T1000 (cell line): Measurements from ENCODE around the gene ENTR1.
"Not testable (repeated sequence)": the region's sequence is repeated elsewhere in the genome, so short reads cannot be mapped to it uniquely, and the experiment has no call there.

Experiments used
- DNase-seq: peaks from one replicate; lab custom pipeline; 2025; ENCODE audit warnings: mixed read lengths; lab: John Stamatoyannopoulos, UW

The ENTR1 gene

DNA sequence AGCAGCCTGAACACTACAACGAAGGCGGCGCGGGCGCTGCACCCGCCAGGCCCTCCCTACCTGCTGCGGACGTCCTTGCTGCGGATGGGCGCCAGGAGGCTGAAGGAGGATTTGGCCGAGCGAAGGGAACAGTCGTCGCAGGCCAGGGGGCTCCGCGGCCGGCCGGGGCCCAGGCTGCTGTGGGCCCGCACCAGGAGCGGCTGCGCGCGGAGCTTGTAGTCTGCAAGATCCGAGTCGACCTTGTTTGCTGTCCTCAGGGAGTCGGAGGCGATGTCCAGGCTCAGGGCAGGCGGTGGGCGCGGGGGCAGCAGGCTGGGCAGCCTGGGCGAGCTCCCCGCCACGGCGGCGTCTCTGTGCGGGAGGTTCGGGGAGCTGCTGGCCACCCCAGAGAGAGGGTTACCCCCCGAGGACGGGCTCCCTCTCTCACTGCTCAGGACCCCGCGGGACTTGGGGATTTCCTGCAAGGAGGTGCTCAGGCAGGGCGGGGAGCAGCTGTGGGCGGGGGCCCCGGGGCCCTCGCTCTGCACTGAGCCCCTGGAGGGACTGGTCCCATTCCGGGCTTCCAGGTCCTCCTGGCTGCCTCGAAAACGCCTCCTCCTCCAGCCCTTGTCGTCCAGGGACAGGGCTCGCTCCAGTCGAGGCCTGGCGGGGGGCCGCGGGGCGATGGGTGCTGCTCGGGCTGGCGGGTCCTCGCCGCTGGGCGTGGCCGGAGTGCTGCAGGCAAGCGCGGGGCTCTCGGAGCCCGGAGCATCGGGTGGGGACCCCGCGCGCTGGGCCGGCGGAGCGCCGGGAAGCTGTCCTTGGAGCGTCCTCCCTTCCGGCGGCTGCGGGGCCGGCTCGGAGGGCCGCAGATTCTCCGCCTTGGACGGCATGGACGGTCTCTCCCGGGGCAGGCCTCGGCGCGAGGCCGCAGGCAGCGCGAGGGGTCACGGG, 28.4 kb upstream of the ENTR1 start:
- DNase-seq: no peak

DNA sequence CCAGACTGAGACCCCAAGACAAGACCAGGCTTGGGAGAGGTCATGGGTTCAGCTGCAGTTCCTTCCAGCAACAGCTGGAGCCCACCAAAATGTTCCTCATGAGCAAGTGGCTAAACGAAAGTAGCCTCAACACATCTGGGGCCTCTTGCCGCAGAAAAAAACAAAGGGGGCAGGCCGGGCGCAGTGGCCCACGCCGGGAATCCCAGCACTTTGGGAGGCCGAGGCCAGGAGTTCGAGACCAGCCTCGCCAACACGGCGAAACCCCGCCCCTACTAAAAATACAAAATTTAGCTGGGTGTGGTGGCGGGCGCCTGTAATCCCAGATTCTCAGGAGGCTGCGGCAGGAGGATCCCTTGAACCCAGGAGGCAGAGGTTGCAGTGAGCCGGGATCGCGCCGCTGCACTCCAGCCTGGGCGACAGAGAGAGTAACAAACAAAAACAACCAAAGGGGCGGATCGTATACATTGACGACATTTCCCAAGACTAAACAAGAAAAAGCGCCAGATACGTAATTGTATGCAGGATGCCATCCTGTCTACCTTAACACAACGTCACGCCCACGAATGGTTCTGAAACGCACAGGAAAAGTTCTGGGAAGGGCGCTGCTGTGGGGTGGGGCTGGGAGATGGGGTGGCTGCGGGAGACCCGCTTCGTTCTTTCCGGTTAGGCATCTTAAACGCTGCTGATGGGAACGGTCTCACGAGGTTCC, 27.6 kb upstream of the ENTR1 start:
- DNase-seq: no peak

DNA sequence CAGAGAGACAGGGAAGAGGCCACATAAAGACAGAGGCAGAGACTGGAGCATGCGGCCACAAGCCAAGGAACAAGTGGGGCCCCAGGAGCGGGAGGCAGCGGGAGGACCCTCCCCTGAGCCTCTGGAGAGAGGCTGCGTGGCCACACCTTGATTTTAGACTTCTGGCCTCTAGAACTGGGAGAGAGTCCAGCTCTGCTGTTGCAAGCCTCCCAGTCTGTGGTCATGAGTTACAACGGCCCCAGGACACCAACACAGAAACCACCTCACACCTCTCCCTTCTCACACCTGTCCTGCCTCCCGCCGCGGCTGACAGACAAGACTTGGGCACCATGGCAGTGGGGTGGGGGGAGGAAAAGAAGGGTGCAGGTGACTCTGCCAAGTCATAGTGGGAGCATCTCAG, 27.0 kb upstream of the ENTR1 start:
- no peak for DNase-seq

GRCh38 chr9:136436055-136436634, 25.7 kb upstream of the ENTR1 start:
- DNase-seq: no peak

GRCh38 chr9:136434580-136435169, 24.3 kb upstream of the ENTR1 start:
- no peak for DNase-seq

DNA sequence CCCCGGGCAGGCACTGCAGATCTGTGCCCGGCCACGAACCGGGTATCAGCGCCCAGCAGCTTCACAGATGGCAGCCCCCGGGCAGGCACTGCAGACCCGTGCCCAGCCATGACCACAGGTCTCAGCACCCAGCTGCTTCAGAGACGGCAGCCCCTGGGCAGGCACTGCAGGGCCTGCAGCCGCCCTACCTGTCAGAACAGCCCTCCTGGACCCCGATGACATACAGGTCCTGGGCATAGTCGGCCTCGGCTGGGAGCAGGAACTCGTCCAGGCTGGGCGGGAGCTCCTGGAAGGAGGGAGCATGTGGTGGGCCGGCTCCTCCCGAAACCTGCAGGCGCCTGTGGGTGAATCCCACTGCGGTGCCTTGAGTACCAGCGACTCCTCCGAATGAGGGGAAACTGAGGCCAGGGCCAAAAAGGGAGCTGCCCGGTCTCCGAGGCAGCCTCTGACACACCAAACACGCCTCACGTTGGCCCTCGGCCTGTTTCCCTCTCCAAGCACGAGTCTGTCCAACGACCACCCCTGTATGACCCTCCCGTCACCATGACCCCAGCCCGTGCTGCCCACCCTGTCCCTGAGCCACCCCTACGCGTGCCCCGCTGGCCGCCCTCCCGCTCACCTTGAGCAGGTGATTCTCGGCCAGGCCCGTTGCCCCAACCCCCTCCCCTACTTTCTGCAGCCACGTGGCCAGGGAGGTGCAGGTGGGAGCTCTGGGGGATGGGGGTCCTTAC, 23.6 kb upstream of the ENTR1 start:
- no peak for DNase-seq

GRCh38 chr9:136433043-136433715, 22.8 kb upstream of the ENTR1 start:
- no peak for DNase-seq

- no peak for DNase-seq
Measured at GRCh38 chr9:136432591-136432990, 22.2 kb upstream of the ENTR1 start.

DNA sequence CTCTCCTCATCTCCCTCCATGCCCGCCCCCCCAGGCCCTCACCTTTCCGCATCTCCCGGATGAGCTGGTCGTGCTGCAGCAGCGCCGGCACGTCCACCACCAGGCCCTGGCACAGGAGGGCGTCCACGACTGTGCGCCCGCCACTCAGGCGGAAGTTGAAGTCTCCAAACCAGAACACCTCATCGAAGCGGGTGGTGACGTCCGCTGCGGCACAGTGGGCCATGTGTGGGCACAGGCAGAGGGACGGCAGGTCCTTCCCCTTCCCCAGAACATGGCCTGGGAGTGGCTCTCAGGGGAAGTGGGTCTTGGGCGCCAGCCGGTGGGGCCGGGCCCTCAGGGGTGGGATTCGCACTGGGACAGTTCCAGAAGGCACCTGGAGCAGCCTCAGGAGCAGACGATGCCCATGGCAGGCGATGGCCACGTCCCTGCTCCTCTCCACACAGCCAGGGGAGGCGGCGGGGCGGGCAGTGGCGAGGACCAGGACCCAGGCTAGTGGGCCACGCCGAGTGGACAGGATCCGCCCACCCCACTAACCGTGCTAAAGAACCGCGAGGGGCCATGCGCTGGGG, 21.5 kb upstream of the ENTR1 start:
- no peak for DNase-seq

GRCh38 chr9:136430588-136431234, 20.3 kb upstream of the ENTR1 start:
- DNase-seq: no peak

DNA sequence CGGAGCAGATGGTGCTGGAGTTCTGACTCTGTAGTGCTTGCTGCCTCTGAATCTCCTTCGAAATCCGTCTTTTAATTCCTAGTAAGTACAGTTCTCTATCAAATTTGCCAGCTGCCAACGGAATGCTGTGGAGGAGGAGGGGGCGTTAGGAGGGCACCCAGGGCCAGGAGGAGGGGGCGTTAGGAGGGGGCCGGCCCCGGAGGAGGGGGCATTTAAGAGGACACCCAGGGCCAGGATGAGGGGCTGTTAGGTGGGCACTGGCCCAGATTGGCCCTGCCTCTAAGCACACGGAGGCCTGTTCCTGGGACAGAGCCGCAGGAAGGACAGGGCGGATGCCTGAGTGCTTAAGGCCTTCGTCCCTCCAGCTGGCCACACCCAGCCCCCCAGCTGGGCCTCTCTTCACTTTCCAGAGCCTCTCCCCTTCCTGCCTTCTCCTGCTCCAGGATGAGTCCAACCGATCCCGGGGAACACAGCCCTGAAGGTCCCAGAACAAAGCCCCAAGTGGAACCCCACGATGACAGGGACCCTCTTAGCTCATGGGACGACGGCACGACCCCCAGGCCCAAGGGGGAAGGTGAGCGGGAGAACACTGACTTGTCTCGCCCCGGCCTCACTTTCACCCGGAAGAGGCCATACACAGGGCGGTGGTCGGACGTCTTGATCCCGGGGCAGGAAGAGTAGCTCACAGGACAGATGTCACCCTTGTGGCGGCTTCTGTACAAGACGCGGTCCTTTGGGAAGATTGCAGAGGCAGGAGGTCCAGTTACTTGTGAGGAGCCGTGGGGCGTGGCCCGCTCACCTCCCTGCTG, 19.5 kb upstream of the ENTR1 start:
- DNase-seq: no peak

DNA sequence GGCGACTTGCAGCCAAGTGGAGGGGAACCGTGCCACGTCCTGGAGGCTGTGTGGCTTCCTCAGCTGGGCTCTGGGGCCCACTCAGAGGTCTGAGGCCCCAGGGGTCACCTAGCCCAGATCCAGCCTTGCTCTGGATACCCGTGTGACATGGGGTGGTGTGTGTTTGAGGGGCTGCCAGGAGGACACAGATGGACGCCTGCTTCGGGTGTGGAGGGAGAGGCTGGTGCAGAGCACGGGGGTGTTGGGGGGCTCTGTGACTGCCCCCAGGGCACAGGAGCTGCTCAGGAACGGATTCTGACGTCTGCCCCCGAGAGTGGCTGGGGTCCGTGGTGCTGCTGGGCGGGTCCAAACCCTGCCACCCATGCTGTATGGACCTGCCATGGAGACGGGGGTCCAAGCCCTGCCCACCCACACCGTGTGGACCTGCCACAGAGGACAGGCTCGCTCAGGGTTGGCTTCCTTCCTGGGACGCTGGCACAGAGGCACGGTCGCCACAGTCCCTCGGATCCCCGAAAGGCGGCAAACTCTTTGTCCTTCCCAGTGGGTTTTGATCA, 18.7 kb upstream of the ENTR1 start:
- DNase-seq: no peak

DNA sequence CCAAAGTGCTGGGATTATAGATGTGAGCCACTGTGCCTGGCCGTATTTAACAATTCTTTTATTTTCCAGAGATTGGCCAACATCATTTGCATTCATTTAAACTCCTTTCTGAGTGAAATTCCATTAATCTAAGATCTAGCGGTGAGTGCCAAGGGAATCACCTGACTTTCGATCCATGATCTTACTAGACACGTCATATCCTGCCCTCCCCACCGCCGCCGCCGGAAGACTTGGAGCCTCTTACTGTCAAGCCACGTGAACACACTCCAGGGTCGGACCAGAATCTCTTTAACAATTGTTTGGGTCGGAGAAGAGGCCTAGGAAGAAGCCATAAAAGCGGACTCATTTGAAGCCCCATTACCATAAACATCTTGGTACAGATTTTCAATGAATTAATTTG, 16.4 kb upstream of the ENTR1 start:
- DNase-seq: no peak

DNA sequence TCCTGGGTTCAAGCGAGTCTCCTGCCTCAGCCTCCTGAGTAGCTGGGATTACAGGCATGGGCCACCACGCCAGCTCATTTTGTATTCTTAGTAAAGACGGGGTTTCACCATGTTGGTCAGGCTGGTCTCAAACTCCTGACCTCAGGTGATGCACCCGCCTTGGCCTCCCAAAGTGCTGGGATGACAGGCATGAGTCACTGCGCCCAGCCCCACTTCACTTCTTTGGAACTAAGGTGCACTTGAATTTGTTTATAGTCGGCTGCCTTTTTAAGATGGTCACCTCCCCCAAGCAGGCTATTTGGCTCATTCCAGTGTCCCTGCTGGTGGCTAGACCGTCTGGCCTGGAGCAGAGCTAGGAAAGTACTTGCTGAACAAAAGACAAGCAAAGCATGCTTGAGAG, 15.0 kb upstream of the ENTR1 start:
- DNase-seq: not testable (repeated sequence)

- no peak for DNase-seq
Measured at GRCh38 chr9:136424750-136425362, 14.4 kb upstream of the ENTR1 start.

GRCh38 chr9:136423432-136424146, 13.2 kb upstream of the ENTR1 start:
- no peak for DNase-seq

GRCh38 chr9:136422876-136423275, 12.5 kb upstream of the ENTR1 start:
- no peak for DNase-seq

DNA sequence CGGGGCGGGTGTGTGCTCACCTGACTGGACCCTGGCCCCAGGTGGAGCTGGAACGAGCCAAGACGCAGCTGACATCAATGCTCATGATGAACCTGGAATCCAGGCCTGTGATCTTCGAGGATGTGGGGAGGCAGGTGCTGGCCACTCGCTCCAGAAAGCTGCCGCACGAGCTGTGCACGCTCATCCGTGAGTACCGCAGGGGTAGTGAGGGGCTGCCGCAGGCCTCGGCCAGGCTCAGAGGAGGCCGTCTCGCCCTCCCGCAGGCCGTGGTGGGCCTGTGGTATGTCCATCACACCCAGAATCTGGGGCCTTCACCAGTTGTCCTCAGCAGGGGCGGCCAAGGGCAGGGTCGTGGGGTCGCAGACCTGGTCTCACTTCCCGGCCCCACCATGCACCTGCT, 11.4 kb upstream of the ENTR1 start:
- no peak for DNase-seq
